GM21390 (cell line): ENCODE results near the gene BPIFB2.
"Not testable (repeated sequence)": the region's sequence is repeated elsewhere in the genome, so short reads cannot be mapped to it uniquely, and the experiment has no call there.

Source experiments
- ATAC-seq: cut with Tn5 transposase; IDR thresholded peaks from one replicate; pipeline ENCODE4 v1.9.1; 2021; ENCODE audit not compliant: unreplicated experiment

BPIFB2 gene

DNA sequence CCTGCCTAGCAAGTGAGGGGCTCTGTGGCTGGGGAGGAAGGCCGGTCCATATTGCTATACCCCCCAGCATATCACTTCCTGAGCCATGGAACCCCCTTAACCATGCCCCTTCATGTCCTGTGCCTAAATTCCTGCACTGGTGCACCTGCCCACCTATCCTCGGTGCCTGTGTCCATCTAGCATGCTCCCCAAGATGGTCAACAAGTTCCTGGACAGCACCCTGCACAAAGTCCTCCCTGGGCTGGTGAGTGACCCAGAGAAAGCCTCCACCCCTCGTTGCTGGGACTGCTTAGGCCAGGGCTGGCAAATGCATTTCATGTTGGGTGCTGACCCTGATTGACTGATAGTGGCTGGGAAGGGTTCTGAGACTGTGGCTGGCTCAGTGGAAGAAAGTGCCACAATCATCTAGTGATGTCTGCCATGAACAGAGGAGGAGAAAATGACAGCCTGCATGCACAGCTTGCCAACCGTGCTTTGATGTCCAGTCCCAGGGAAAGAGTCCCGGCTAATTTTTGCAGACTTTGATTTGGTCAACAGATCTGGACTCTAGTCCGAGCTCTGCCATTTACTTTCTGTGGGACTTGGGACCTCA, 27.5 kb downstream of the BPIFB2 start:
- ATAC-seq = no peak

DNA sequence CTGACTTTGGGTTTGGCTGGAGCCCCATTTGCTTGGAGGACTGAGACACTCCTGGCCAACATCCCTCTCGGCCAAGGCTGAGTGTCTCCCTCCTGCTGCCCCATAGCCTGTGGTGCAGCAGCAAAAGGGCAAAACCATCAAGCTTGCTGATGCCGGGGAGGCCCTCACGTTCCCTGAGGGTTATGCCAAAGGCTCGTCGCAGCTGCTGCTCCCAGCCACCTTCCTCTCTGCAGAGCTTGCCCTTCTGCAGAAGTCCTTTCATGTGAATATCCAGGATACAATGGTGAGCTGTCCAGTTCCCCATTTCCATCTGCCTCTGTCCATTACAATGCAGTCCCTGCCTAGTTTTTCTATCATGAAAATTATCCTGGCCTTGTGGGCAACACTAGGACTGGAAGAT, 30.0 kb downstream of the BPIFB2 start:
- ATAC-seq = no peak

DNA sequence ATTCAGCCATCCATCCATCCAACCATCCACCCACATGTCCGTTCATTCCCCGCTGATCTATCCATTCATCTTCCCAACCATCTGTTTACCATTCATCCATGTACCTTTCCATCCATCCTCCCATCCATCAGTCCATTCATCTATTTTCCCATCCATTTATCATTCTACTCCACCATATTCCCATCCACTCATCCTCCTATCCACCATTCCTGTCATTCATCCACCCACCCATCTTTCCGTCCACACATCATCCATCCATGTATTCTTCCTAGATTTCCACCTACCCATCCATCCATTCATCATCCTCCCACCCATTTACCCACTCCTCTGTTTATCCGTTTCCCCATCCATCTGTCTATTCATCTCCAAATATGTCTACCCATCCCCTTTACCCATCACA, 30.7 kb downstream of the BPIFB2 start:
- no peak for ATAC-seq

DNA sequence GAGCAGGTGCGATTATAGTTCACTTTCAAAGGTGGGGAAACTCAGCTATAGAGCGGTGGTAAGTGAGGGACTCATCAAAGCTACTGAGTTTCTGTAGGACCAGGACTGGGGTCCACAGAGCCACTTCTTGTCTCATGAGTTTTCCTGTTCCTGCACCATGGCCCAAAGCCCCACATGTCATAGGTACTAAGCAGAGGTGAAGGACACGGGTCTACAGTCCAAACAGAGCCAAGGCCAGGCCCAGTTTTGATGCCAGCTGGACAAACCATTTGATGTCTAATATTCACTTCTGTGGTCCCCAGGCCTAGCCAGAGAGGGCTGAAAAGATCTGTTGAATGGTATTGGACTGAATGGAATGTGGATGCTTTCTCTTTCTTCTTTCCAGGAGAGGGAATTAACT, 34.9 kb downstream of the BPIFB2 start:
- ATAC-seq = no peak

DNA sequence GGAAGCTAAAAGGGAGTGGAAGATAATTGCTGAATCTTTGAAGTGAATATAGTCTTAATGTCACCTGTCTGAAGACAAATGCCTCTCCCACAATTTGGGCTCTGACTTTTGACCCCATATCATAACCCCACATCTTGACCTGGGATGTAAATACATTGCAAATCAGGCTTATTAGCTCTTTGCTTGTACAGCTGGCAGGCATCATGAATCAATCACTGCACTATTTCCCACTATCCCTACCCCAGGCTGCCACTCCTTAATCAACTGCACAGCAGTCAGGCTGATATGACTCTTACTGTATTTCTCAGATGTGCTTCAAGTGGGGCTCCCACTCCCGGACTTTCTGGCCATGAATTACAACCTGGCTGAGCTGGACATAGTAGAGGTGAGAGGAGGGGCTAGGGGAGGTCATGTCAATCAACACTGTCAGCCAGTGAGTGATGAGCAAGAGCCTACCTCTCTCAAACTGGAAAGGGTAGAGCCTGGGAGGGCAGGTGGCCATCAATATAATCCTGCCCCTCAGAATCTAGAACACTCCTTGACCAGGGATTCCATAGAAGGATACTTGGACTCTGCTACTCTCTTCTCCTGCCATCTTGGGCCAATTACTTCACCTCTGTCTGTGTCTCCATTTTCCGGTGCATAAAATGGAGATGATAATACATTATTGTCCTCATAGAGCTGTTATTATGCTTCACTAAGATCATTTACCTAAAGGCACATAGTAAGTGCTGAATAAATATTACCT, 35.7 kb downstream of the BPIFB2 start:
- ATAC-seq = no peak

DNA sequence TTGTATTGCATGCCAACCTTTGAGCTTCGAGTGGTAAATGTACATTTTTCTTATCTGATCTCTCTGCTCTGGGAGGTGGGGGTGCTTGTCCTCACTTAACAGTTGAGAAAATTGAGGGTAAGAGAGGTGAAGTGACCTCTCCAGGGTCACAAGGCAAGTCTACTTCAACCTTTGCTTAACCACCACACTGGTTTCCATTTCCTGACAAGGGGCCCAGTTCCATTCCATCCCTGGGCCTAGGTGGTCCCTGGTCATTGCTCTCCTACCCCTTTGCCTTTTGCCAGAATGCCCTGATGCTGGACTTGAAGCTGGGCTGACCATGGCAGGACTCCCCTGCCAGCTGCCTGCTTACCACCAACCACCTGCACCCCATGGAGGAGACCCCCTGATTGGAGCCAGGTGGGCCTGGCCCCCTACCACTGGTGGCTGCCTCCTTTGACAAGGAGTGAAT, 36.3 kb downstream of the BPIFB2 start:
- ATAC-seq = no peak

DNA sequence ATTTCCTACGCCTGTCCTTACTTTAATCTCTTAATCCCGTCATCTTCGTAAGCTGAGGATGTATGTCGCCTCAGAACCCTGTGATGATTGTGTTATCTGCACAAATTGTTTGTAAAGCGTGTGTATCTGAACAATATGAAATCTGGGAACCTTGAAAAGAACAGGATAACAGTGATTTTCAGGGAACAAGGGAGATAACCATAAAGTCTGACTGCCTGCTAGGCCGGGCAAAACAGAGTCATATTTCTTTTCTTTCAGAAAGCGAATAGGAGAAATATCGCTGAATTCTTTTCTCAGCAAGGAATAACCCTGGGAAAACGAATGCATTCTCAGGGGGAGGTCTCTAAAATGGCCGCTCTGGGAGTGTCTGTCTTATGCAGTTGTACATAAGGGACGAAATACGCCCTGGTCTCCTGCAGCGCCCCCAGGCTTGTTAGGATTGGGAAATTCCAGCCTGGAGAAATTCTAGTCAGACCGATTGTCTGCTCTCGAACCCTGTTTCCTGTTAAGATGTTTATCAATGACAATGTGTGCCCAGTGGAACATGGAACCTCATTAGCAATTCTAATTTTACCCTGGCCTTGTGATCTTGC, 37.7 kb downstream of the BPIFB2 start:
- ATAC-seq = not testable (repeated sequence)

DNA sequence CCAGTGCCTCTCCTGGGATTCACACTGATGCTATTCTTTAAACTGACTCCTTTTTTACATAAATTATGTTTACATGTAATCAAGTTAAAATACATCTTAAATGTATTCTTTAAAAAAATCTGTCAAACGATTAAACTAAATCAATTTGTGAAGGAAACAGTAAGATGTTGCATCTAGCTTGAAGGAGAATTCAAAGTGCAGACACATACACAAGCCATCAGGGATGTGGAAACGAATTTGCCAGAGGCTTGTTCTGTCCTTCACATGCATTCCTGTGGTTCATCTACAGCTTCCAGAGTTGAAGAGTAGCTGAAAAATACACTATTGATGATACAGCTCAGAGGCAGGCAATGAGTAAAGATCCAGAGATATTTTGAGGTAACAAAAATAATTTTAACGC, 38.9 kb downstream of the BPIFB2 start:
- no peak for ATAC-seq

DNA sequence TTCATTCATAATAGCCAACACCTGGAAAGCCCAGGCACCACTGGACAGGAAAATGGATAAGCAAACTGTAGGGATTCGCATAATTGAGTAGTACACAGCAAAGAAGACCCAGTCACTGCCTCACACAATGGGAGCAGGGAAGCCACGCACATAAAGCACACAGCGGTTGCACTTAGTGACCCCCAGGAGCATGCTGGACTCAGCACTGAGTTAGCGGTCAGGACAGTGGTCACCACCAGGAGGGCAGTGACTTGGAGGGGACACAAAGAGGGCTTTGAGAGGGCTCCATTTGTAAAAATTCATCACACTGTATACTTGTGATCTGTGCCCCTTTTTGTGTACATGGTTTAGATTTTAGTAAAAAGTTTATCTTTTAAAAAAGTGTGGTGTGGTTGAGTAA, 43.8 kb downstream of the BPIFB2 start:
- ATAC-seq = no peak

DNA sequence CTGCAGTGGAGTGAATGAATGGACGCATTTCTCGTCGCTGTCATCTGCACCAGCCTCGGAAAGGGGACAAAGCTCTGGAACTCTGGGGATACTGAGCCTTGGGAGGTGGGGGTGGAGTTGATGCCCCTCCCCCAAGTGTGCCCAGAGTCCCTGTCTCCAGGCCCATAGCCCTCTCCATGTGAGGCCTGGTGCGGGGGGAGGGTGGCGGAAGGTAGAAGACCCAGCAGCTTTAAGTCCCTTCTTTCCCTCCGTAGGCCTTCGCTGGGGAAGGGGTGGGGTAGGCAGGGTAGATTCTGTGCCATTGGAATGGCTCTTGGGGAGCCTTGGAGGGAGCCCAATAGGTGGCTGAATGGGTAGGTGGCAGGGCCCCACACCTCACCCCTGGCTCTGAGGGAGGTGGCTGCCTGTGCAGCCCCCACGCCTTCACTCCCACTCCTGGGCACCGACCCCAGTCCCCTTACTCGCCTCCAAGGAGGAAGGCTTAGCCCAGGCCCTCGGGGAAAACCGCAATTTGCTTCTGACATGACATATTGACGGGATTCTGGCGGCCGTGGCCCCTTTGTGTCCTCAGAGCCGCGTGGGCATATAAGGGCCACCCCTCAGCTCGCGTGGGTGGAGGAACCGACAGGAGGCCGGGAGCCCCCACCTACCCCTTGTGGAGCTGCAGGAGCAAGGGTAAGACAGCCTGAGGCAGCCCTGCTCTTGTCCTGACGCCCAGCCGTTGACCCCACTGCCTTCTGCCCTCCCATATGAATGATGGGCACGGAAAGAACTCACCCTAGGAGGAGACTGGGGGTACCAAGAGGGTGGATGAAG, 46.0 kb downstream of the BPIFB2 start, which contains the start of gene BPIFB3:
TSS of gene BPIFB3 (plus strand) at position 613 of the 816 bp plus-strand sequence. CDS start 1,533 bp downstream, outside the sequence.
- ATAC-seq = no peak

DNA sequence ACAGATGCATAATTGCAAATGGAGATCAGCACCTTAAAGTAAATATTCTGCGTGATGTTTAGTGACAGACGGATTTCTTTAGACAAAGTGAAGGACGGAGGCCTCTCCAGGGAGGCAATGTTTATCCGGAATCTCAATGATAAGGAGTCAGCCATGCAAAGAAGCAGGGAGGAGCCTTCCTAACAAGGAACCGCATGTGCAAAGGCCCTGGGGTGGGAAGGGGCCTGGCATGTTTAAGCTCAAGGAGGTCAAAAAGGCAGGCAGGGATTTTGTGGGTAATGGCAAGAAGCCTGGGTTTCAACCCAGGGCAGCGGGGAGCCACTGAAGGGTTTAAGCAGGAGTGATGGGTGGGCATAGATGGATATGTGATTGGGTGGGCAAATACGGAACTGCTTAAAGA, 46.9 kb downstream of the BPIFB2 start:
- no peak for ATAC-seq

DNA sequence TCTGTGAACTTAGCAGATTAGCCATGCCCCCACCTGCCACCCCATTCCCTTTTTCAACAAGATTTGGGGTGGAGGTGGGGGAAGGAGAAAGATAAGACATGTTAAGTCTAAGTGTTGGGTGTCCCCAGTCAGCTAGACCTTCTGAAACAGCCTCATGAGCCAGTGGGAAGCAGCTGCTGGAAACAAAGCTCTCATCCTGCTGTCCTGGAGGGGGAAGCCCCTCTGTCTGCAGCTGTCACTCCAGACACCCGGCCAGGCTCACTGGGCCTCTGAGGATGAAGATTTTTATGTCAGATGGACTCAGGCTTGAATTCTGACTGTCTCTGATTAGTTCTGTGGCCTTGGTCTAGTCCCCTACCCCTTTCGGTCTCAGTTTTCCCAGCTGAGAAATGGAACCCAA, 47.3 kb downstream of the BPIFB2 start:
- no peak for ATAC-seq

DNA sequence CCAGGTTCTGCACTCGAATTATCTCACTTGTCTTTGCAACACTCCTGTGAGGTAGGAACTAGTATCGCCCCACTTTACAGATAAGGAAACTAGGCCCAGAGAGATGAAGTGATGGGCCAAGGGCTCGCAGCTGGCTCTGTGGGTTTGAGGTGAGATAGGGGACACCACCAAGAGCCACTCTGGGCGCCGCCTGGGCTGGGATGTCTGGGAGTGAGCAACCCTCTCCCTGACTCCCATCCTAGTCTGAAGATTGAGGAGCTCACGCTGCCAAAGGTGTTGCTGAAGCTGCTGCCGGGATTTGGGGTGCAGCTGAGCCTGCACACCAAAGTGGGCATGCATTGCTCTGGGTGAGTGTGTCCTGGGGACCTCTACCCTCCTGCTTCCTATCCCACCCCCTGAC, 51.6 kb downstream of the BPIFB2 start:
- no peak for ATAC-seq

DNA sequence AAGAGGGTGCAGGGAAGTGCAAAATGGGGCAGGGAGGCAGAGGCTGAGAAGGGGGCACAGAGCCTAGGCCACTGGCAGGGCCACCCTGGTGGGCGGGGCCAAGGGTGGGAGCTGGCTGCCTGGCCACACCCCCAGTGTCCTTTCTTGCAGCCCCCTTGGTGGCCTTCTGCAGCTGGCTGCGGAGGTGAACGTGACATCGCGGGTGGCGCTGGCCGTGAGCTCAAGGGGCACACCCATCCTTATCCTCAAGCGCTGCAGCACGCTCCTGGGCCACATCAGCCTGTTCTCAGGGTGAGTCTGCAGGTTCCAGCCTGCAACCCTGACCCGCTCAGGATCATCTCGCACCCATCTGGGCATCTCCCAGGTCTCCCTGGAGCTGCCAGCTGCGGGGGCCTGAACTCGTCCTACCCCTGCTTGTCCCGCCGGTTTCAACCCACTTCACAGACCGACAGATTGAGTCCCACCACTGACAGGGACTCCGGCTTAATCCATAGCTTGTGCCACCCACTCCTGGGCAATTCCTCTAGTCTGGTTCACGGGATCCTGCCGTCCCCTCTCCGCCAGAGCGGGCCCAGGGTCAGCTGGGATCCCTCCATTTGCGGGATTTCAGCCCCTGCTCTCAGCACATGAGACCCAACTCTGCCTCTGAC, 52.4 kb downstream of the BPIFB2 start:
- no peak for ATAC-seq

DNA sequence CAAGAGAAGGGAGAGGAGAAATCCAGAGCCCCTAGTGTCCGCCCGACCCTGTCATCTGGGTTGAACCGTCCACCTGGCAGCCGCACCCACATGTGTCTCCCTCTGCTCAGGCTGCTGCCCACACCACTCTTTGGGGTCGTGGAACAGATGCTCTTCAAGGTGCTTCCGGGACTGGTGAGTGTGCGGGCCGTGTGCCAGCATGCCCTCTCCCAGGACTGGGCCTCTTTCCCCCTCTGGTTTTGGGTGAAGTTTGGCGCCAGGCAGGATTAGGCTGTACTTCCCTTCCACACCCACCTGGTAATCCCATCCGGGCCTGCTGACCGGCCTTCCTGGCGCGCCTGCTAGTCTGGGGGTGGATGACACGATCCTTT, 54.1 kb downstream of the BPIFB2 start:
- ATAC-seq = no peak

DNA sequence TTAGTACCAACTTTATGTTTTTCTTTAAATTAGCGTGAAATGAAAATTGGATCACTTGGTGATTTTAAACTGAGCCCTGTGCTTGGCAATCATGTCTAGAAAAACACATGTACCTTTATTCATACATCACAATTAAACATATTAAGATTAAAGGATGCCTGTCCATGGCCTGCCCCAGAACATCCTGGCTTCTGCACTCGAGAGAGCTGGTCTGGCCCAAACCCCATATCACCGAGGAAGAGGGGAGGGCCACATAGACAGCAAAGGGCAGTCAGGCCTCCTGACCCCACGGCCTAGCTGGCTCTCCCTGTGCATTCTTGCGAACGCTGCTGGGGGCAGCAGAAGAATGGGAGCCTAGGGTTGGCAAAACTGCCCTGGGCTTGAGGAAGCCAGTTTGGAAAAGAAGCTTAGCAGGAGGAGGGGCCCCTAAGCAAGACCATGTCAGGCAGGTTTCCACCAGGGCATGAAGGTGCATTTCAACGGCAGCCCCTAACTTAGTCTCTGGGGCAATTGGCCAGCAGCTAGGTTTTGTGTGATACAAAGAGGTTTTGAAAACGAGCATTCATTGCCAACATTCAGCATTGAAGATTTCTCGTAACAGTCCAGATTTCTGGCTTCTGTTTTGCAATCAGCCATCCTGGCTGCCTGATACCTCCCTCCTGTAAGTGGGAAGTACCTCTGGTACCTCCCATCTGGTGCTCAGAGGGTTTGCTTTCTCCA, 54.8 kb downstream of the BPIFB2 start:
- ATAC-seq = no peak

DNA sequence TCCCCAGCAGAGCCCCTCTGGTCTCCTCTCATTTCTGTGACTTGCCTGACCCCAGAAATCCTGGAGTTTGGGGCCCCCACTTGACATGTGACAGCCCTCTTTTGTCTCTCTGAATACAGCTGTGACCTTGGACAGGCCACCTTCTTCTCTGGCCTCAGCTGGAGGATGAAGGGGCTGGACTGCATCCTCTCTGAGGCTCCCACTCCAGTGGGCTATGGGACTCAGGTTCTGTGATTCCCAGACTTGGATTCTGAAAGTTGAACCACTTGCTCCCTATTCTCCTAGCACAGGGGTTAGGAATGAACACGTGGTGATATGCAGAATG, 55.3 kb downstream of the BPIFB2 start:
- no peak for ATAC-seq

DNA sequence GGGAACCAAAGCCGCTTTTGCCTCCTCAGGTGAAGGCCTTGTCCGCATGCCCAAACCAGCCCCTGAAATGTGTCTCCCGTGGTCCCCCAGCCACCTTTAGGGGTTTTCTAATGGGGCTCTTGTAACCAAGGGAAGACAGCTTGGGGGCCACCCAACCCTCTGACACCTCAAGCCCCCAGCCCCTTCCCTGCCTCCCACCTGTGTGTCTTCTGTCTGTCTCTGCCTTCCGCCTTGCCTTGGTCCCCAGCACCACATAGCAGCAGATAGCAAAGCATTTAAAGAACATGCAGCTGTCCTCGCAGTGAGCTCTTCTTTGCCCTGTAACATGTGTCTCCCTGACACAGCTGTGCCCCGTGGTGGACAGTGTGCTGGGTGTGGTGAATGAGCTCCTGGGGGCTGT, 55.8 kb downstream of the BPIFB2 start:
- ATAC-seq = no peak

DNA sequence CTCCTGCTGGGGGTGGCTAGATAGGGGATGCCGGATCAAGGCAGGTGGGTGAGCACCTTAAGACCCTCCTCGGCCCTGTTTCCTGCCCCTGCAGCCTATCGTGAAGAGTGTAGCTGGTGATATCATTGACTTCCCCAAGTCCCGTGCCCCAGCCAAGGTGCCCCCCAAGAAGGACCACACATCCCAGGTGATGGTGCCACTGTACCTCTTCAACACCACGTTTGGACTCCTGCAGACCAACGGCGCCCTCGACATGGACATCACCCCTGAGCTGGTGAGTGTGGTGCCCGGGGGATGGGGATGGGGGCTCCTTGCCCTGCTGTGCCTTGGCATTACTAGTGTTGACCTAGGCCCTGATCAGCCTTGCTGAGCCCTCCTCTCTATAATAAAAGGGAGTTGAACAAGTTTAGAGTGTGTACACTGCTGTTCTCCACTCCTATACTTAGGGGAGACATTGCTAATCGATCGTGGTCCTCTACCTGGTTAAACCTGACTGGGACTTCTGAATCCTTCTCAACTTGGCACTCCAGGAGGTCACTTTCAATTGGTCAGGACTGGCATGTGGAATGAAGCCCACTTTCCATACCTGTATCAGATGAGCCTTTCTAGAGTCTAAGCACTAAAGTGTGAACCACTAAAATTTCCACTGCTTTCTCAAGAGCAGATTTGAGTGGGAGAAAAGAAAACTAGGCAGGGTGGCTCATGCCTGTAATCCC, 57.2 kb downstream of the BPIFB2 start:
- ATAC-seq = no peak

DNA sequence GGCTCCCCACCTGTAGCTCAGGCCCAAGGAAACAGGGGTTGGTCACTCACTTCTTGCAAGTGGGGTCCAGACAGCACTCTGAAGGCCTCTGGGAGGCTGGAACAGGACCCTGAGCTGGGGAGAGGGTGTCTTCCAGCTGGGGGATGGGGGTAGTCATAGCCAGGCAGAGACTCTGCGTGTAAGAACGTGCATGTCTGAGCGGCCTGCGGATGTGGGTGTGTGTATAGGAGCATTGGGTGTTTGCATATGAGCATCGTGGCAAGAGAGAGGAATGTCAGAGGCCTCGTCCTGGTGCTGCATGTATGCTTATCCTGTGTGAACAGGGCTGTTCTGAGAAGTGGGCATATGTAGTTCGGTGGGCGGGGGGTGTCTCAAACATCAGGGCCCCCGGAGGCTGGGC, 58.3 kb downstream of the BPIFB2 start:
- no peak for ATAC-seq
